Activated B cell treated with CpG ODN at 0.5 μM for 24 hours (primary cell): ENCODE measurements around the gene SLC35F4. TPM values are rescaled to one million over a fixed set of nuclear protein-coding genes. Genes with fewer than 3 reads are reported as not detected.

Experiments
- ATAC-seq: fragments of 200-7000 bp; cut with Tn5 transposase; one replicate; pipeline ENCODE4 v1.10.0; 2021; ENCODE audit warnings: low read depth, mild to moderate bottlenecking, moderate library complexity
- CTCF ChIA-PET: fragments of 350-600 bp; sonication (Branson Sonifier 250); formaldehyde crosslinking; loops from one replicate; lab custom pipeline; 2021; ENCODE audit warnings: antibody characterized with exemption; lab: Charles Lee
- POLR2A ChIA-PET: fragments of 350-600 bp; sonication (Branson Sonifier 250); formaldehyde crosslinking; loops from one replicate; lab custom pipeline; 2021; ENCODE audit warnings: antibody characterized with exemption; lab: Charles Lee
- DNase-seq: peaks from one replicate; pipeline ENCODE4 v3.0.0; 2022
- H3K27ac Mint-ChIP-seq: one replicate; pipeline ENCODE4 v1.8.0; 2020; ENCODE audit warnings: mixed read lengths
- H3K27me3 Mint-ChIP-seq: one replicate; pipeline ENCODE4 v1.8.0; 2021; ENCODE audit warnings: mixed read lengths
- H3K36me3 Mint-ChIP-seq: one replicate; pipeline ENCODE4 v1.8.0; 2021; ENCODE audit warnings: low read depth, mixed read lengths
- H3K4me1 Mint-ChIP-seq: one replicate; pipeline ENCODE4 v1.8.0; 2021; ENCODE audit warnings: mixed read lengths
- H3K4me3 Mint-ChIP-seq: one replicate; pipeline ENCODE4 v1.8.0; 2020; ENCODE audit warnings: mild to moderate bottlenecking, mixed read lengths
- H3K9me3 Mint-ChIP-seq: one replicate; pipeline ENCODE4 v1.8.0; 2020; ENCODE audit warnings: mixed read lengths
- CTCF ChIP-seq: fragments of 200-600 bp; IDR thresholded peaks from one replicate; pipeline ENCODE4 v1.8.0; 2022; ENCODE audit warnings: antibody characterized with exemption, mild to moderate bottlenecking
- intact Hi-C: fragments of 100-400 bp; cut with micrococcal nuclease; formaldehyde crosslinking; loops from one replicate; pipeline ENCODE4 v1.15.1; 2024
- total RNA-seq: library from RNA; stranded (reverse); gene quantifications from 2 replicates; pipeline ENCODE4 v1.2.3, GENCODE V29; 2022

SLC35F4 gene
- total RNA-seq, 1 donor from 2014 or later = not detected

GRCh38 chr14:57822081-57822480 lies 43.8 kb downstream of the SLC35F4 start:
- Mint-ChIP-seq H3K27ac (no peak overlapping the region), H3K27me3 (peaks cover 5% of the 10 kb centered on the region), H3K4me1 (no peaks in the 10 kb centered on the region), H3K4me3 (no peak overlapping the region), H3K9me3 (peaks cover 3% of the 10 kb centered on the region), H3K36me3 (no peaks in the 10 kb centered on the region)
- TF ChIP-seq CTCF = no peak
- POLR2A ChIA-PET = no interaction called here
- intact Hi-C loops = no loop called here
- no peak for DNase-seq
- CTCF ChIA-PET = no interaction called here
- ATAC-seq = no peak

- ChIA-PET POLR2A (no interaction called here), CTCF (no interaction called here)
- H3K36me3 Mint-ChIP-seq = no peaks in the 10 kb centered on the region
- no peak overlapping the region for H3K27ac Mint-ChIP-seq
- no peak overlapping the region for H3K4me3 Mint-ChIP-seq
- H3K9me3 Mint-ChIP-seq = peaks cover 2% of the 10 kb centered on the region
- peaks cover 3% of the 10 kb centered on the region for H3K27me3 Mint-ChIP-seq
- intact Hi-C loops = no loop called here
- ATAC-seq (no peak), DNase-seq (no peak)
- no peak for TF ChIP-seq CTCF
- no peaks in the 10 kb centered on the region for H3K4me1 Mint-ChIP-seq
These were observed 45.3 kb downstream of the SLC35F4 start for GRCh38 chr14:57820581-57820980.

- intact Hi-C loops = no loop called here
- CTCF ChIA-PET = no interaction called here
- TF ChIP-seq CTCF = no peak
These were observed 47.4 kb downstream of the SLC35F4 start for GRCh38 chr14:57818511-57818910.

GRCh38 chr14:57816568-57817284 lies 49.2 kb downstream of the SLC35F4 start:
- ChIA-PET CTCF (no interaction called here), POLR2A (no interaction called here)
- Mint-ChIP-seq H3K27me3 (no peaks in the 10 kb centered on the region), H3K9me3 (no peaks in the 10 kb centered on the region), H3K4me1 (no peaks in the 10 kb centered on the region), H3K27ac (no peak overlapping the region), H3K4me3 (no peak overlapping the region), H3K36me3 (no peaks in the 10 kb centered on the region)
- ATAC-seq = no peak
- TF ChIP-seq CTCF = no peak
- no peak for DNase-seq
- intact Hi-C loops = no loop called here

More at GRCh38 chr14:57818511-57818910, 47.4 kb downstream of the SLC35F4 start:
- no peaks in the 10 kb centered on the region for H3K27me3 Mint-ChIP-seq
- DNase-seq = no peak
- H3K4me1 Mint-ChIP-seq = no peaks in the 10 kb centered on the region
- H3K9me3 Mint-ChIP-seq = no peaks in the 10 kb centered on the region
- ATAC-seq = no peak
- H3K4me3 Mint-ChIP-seq = no peak overlapping the region
- no peak overlapping the region for H3K27ac Mint-ChIP-seq
- POLR2A ChIA-PET = no interaction called here
- H3K36me3 Mint-ChIP-seq = no peaks in the 10 kb centered on the region

- ChIA-PET CTCF (no interaction called here), POLR2A (no interaction called here)
- intact Hi-C loops = no loop called here
- H3K4me3 Mint-ChIP-seq = no peak overlapping the region
- H3K27ac Mint-ChIP-seq = no peak overlapping the region
- no peak for TF ChIP-seq CTCF
- H3K9me3 Mint-ChIP-seq = no peaks in the 10 kb centered on the region
- H3K36me3 Mint-ChIP-seq = no peaks in the 10 kb centered on the region
- ATAC-seq (no peak), DNase-seq (no peak)
- no peaks in the 10 kb centered on the region for H3K27me3 Mint-ChIP-seq
- no peaks in the 10 kb centered on the region for H3K4me1 Mint-ChIP-seq
These were observed 51.2 kb downstream of the SLC35F4 start for GRCh38 chr14:57814726-57815125.
